GM19324 (cell line): Measurements from ENCODE around the gene SPNS2.

Experiments used
- ATAC-seq: cut with Tn5 transposase; IDR thresholded peaks from one replicate; pipeline ENCODE4 v1.9.1; 2021; ENCODE audit warnings: mild to moderate bottlenecking, moderate library complexity; ENCODE audit not compliant: unreplicated experiment, low FRiP score

SPNS2 gene

GRCh38 chr17:4548721-4549531 is 50.2 kb downstream of the SPNS2 start:
- no peak for ATAC-seq

DNA sequence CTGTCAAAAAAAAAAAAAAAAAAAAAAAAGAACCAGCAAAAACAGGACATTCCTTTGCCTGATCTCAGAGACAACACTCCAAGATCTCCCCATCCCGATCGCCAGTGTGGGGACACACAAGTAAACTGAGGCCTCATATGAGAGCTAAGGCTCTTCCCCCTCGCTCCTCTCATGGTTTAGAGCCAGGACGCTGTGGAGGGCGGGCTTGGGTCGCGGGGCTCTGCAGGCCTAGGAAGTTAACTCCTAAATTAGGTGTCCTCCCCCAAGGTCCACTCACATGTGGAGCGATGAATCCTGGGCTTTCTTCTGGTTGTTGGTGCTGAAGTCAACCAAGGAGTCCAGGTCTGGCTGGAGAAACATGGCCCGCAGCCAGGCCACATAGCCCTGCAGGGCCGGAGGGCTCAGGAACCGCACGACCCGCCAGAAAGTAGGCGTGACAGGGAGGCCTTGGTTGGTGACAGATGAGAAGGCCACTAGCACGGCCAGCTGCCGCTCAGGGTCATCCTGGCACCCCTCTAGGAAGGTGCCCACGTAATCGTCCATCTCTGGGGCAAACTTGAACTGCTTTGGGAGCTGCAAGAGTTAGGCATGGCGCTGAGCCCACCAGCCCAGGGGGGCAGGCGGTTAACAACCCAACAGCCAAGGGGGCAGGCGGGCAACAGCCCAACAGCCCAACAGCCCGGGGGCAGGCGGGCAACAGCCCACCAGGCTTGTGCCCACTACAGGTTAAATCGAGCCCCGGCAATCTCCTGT is 51.3 kb downstream of the SPNS2 start:
- ATAC-seq, result no peak

DNA sequence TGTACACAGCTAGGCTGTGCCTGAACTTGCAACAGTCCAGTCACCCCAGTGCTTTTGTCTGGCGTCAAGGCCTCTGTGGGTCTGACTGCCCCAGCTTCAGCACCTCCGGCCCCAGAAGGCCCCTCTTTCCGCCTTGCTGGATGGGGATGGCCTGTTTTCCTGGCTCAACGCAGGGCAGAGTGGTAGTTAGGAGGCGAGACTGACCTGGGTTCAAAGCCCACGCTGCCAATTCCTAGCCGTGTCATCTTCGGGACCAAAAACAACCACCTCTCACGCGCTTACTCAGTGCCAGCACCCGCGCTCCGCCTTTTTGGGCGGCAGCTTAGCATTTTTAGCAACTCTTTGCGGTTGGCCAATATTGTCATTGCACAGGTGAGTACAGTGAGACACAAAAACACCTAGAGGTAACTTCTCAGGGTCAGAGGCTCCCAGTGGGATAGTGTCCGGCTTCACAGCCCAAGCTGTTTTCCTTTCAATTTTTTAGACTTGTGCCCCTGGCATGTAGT is 51.9 kb downstream of the SPNS2 start:
- ATAC-seq, result no peak

GRCh38 chr17:4551141-4551540 is 52.5 kb downstream of the SPNS2 start:
- no peak for ATAC-seq

- ATAC-seq, result no peak
Measured at GRCh38 chr17:4551796-4552525, 53.3 kb downstream of the SPNS2 start.

DNA sequence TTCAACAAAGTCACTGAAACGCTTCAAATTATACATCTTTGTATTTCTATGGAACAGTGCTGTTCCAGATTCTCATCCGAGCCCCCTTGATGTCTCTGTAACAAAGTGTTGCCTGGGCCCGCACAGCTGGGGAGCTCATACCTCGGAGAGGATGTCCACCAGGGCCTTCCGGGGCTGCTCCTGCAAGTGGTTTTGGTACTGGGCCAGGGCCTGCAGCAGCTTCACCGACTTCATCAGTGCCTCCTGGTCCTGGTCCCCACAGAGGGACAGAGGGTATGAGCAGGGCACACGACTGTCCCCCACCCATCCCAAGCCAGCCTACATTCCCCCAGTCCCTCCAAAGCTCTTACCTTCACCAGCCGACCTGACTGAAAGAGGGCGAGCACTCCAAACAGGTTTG is 55.0 kb downstream of the SPNS2 start:
- ATAC-seq, result no peak

DNA sequence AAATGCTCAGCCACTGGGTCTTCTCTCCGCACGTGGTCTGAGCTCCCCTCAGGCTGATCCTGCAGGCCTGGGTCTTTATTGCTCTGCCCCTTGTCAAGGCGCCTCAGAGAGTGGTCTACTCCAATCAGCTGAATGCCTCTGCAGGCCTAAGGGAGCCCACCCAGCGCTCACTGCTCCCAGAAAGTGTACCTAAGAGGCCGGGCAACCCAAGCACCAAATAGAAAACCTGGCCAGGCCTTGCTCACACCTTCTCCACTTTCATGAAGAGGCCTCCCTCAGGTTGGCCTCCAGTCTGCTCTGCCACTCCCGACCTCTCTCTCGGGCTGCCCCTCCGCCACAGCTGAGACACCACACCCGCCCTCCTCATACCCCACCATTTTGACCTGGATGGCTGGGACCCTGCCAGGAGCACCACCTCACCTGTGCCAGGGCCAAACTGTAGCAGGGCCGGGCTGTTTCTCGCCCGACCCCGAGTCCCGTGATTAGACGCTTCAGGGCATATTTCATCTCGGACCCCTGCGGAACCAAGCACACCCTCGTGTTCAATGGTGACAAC is 55.8 kb downstream of the SPNS2 start:
- ATAC-seq, result no peak

DNA sequence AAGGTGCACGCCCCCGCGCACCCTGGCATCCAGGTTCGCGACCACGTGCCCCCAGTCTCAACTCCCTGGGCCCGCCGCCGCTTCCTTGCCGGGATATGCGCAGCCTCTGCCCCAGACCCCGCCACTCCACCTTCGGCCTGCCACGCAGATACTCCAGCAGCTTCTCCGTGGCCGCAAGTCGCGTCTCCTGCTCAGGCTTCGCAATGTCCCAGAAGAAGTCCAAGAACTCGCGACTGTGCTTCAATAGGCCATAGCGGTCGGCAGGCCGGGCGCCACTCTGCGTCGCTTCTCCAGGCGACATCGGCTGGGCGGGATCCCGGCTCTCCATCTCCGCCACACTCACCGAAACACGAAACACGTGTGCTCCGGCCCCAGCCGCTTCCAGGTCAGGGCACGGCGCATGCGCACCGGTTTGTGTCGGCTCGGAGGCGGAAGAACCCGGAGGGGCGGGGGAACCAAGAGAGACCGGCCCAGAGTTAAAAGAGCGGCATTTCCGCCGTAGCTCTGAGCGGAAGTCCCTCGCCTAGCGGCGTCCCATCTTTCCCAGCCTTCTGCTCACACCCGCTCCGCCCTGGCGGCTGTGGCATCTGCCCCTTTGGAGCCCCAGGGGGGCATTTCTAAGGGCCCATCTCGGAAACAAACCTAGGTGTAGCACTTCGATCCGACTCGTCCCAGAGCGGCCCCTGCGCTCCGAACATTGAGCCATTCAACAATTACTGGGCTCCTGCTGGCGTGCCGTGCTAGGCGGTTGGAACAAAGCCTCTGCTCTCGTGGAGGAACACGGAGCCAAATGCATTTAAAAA is 56.5 kb downstream of the SPNS2 start, which contains the start of gene MYBBP1A:
MYBBP1A (minus strand) TSS at position 388 of the 803 bp plus-strand sequence; CDS start at position 328, 60 bp downstream.
- ATAC-seq, result peak; percentile 86

DNA sequence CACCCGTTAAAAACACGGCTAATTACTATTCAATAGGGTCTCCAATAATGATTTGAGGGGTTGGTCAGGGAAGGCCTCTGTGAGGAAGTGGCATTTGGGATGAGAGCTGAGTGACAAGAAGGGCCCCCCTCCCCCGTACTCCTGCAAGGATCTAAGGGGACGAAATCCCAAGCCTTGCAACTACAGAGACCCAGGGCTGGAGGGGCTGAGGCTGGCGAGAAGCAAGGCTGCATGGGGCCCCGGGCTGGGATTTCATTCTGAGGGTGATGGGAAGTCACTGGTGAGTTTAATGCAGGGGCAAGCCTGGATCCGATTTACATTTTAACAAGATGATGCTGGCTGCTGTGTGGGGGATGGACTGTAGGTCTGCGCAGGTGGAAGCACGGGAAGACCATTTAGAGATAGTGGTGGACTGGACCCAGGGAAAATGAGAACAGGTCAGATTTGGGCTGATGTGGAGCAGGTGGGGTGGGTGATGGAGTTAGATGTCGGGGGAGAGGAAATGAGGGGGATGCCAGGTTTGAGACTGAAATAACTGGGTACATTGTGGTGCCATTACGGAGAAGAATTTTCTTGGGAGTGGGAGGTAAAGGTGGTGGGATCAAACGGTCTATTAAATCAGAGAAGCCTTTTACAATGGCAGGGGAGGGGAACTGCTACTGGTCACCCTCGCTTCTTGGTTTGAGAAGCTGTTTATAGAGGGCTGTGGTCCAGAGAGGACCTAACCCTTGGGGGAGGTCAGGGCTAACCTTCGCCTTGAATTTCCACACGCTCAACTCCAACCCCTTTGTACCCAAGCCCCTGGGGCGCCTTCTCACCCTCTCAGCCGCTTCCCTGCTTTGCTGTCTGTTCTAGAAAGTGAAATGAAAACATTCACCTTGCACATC is 57.4 kb downstream of the SPNS2 start:
- no peak for ATAC-seq

DNA sequence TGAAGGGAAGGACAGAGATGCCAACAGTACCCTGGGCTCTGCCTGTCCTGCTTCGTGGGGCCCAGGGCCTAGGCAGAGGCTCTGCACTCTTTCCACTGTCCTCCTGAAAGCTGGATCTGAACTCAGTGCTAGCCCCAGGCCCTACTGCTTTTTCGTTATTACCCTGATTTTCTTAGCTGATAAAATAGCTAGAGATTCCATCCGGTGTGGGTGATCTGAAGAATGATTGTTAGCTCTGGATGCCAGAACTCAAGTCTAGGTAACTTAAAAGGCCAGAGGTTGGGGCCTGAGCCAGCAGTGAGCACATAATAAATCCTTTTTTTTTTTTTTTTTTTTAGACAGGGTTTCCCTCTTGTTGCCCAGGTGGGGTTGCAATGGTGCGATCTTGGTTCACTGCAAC is 58.3 kb downstream of the SPNS2 start:
- no peak for ATAC-seq

DNA sequence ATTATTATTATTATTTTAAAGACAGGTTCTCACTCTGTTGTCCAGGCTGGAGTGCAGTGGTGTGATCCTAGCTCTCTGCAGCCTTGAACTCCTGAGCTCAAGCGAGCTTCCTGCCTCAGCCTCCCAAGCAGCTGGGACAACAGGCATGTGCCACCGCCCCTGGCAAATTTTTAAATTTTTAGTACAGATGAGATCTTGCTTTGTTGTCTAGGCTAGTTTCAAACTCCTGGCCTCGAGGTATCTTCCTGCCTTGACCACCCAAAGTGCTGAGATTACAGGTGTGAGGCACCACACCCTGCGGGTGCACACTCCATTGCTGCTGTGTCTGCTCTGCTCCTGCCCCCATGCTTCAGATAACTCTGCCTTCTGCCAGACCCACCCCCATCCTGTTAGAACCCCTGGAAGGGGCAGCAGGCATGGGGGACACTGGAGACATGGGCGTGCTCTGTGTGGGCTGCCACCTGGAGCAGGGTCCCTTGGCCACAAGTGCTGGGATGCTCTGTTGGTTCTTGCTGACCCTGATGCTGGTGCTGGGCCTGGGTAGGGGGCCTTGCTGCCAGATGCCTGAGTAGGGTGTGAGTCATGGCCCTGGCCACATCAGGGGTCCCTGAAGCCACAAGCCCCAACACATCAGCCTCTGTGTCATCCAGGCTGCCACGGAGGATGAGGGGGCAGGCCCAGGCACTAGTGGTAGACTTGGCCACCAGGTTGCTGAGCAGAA is 59.1 kb downstream of the SPNS2 start:
- no peak for ATAC-seq

- ATAC-seq, result no peak
Measured at GRCh38 chr17:4558347-4558971, 59.8 kb downstream of the SPNS2 start.

GRCh38 chr17:4559139-4559791 is 60.6 kb downstream of the SPNS2 start:
- no peak for ATAC-seq

DNA sequence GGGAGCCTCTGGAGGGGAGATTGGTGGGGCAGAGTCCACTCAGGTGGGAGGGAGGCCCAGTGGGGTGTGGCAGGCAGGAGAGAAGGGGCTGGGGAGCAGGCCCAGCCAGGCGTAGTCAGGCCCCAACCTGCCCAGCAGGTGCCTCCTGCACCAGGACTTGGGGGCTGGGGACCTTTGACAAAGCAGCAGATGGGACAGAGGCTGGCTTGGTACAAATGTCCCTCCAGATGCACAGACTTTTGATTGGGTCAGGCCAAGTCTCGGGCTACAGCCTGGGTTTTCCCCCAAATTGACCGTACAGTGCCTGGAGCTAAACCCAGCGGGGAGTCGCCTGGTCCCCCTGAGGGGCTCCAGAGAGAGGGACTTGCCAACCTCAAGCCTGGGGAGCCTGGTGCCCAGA is 61.3 kb downstream of the SPNS2 start:
- ATAC-seq, result no peak

DNA sequence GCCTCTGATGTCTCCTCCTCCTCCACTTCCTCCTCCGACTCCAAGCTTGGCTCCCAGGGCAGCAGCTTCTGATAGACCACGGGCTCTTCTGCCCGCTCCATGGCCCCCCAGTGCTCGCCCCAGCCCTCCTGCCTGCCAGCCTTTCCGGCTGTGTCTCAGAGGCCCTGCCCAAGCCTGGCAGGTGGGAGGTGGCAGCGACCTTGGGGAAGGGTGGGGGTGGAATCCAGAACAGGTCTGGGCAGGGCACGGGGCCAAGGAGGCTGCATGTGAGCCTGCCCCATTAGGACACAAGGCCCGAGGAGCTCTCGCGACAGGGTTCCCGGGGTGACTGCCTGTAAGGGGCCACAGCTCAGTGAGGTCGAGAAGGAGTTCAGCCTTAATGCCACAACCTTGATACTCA is 61.7 kb downstream of the SPNS2 start, which contains the start of gene GGT6:
GGT6 (minus strand) TSS at position 157 of the 400 bp plus-strand sequence; CDS start at position 101, 56 bp downstream.
- ATAC-seq, result no peak

GRCh38 chr17:4560837-4561256 is 62.2 kb downstream of the SPNS2 start:
- ATAC-seq, result no peak
